AG04450 (cell line): Measurements from ENCODE around the gene LCN2. TPM values are rescaled to one million over a fixed set of nuclear protein-coding genes. Genes with fewer than 3 reads are reported as not detected.

Experiments
- CTCF ChIA-PET: fragments of 300-600, 350-600 bp; formaldehyde crosslinking; extraction: SDS; loops from one replicate; lab custom pipeline; 2022; ENCODE audit warnings: antibody characterized with exemption, inconsistent platforms; lab: Charles Lee
- POLR2A ChIA-PET: fragments of 350-600 bp; formaldehyde crosslinking; extraction: SDS; loops from one replicate; lab custom pipeline; 2021; ENCODE audit warnings: antibody characterized with exemption, inconsistent platforms; lab: Yijun Ruan, JAX
- DNase-seq: peaks from one replicate; pipeline ENCODE4 v3.0.0-alpha.2; 2011; ENCODE audit warnings: low read depth, low spot score
- H3K27ac ChIP-seq: one replicate; pipeline ENCODE4 v1.5.1; 2012; ENCODE audit warnings: low read depth, low read length, control low read depth
- H3K27me3 ChIP-seq: one replicate; pipeline ENCODE4 v1.6.0; 2012; ENCODE audit warnings: low read length; ENCODE audit not compliant: control insufficient read depth, insufficient read depth
- H3K4me3 ChIP-seq: 2 replicates; pipeline ENCODE4 v1.5.1; 2011; ENCODE audit warnings: mild to moderate bottlenecking, low read depth, low read length, control low read depth
- H3K9me3 ChIP-seq: 2 replicates; pipeline ENCODE4 v1.5.1; 2012; ENCODE audit warnings: low read length; ENCODE audit not compliant: control insufficient read depth, insufficient read depth
- polyA plus RNA-seq: library from polyadenylated mRNA; depleted of rRNA; stranded (reverse); fragments of >200 nt; gene quantifications from 2 replicates; pipeline ENCODE4 v1.2.3, GENCODE V29; 2011
- TF ChIP-seq, protein P1 (sequence below): IDR thresholded peaks from 2 replicates; pipeline ENCODE4 v1.5.1; 2011; ENCODE audit warnings: low read depth, low read length, control low read depth, inconsistent platforms

LCN2 gene
- polyA plus RNA-seq, 1 experiment, result not detected

DNA sequence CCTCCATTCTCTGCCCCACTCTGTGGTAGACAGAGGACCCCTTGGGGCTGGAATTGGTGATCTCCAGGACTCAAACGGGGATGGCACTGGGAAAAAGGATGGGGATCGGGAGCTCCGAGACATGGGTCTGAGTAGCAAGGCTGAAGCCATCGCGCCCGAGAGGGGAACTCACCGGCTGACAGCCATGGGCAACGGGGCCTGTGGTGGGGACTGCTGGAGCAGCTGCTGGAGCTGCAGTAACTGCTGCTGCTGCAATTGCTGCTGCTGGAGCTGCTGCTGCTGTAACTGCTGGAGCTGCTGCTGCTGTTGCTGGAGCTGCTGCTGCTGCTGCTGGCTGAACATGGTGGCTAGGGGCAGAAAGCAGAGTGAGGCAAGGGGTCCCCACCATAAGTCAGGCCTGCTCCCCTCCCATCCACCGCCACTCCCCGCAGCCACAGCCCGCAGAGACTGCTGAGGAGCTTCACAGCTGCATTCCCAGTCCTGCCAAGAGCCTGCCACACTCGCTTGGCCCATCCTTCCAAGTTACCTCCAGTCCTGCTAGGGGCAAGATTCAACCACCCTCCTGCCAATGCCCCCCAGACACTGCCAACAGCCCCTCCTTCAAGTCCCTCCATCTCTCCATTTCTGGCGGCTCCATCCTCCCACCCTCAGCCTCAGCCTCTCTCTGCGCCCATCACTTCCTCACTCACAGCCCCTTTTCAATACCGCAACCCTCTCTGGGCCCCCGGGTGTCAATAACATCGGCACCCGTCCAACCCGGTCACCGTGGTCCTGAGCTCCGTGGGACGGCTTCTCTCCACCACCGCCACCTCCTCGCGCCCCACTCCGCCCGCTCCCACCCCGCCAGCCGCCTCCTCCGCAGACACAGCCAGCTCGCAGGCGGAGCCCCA, 41.5 kb downstream of the LCN2 start:
- DNase-seq, result no peak
- no peaks in the 10 kb centered on the region for H3K9me3 ChIP-seq
- ChIA-PET CTCF (interaction anchor here (0.6 to 1.9 kb wide), 7 partner anchors 10 to 248 kb away, joined by 3 to 13 read pairs (median 7); no protein-coding TSS in a partner anchor), POLR2A (interaction anchor here (0.9 to 1.6 kb wide), 5 partner anchors 9 to 54 kb away, joined by 3 to 9 read pairs (median 3); no protein-coding TSS in a partner anchor)
- peak overlapping the region; percentile 83 for H3K4me3 ChIP-seq
- TF ChIP-seq, protein P1, sequence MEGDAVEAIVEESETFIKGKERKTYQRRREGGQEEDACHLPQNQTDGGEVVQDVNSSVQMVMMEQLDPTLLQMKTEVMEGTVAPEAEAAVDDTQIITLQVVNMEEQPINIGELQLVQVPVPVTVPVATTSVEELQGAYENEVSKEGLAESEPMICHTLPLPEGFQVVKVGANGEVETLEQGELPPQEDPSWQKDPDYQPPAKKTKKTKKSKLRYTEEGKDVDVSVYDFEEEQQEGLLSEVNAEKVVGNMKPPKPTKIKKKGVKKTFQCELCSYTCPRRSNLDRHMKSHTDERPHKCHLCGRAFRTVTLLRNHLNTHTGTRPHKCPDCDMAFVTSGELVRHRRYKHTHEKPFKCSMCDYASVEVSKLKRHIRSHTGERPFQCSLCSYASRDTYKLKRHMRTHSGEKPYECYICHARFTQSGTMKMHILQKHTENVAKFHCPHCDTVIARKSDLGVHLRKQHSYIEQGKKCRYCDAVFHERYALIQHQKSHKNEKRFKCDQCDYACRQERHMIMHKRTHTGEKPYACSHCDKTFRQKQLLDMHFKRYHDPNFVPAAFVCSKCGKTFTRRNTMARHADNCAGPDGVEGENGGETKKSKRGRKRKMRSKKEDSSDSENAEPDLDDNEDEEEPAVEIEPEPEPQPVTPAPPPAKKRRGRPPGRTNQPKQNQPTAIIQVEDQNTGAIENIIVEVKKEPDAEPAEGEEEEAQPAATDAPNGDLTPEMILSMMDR, result no peak
- H3K27ac ChIP-seq, result no peak overlapping the region
- H3K27me3 ChIP-seq, result no peaks in the 10 kb centered on the region

DNA sequence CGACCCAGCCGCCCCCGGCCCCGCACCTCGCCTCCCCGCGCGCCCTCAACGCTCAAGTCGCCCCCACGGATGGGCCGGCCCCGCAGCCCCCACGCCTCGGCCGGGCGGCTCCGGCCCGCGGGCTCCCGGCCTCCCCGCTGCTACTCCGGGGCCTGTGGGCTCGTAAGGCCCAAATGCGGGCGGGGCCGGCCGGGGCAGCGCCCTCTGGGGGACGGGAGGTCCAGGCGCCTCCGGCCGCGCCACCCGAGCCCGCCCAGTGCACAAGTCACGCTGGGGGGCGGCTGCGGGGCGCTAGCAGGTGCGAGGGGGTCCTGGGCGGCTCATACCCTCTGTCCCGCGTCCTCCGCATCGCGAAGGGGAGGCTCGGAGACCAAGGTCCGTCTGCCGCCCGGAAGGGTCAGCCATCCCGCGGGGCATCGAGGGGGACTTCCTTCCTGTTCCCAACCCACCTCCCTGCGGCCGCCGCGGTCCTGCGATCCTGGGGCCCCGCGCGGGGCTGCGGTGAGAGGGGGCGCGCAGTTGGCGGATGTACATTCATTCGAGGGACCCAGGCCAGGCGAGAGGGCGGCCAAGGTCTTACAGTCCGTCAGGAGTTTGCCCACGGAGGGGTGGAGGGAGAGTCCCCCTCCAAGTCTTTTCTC, 42.3 kb downstream of the LCN2 start, which contains the start of gene CIZ1:
Gene CIZ1, minus strand, starts transcription at position 167 of the 641 bp plus-strand sequence. CDS start 715 bp downstream, outside the sequence.
- Histone ChIP-seq H3K27me3 (no peaks in the 10 kb centered on the region), H3K9me3 (no peaks in the 10 kb centered on the region), H3K27ac (peak within 1 kb of the TSS; percentile 31), H3K4me3 (peak within 1 kb of the TSS; percentile 83)
- POLR2A ChIA-PET, result interaction anchor here (1.0 to 1.6 kb wide), 3 partner anchors 9 to 21 kb away, joined by 3 to 9 read pairs (median 4); no protein-coding TSS in a partner anchor
- TF ChIP-seq, protein P1, result peak; percentile 65
- CTCF ChIA-PET, result interaction anchor here (0.6 to 1.9 kb wide), 6 partner anchors 9 to 74 kb away, joined by 3 to 13 read pairs (median 8); no protein-coding TSS in a partner anchor
- DNase-seq, result no peak

DNA sequence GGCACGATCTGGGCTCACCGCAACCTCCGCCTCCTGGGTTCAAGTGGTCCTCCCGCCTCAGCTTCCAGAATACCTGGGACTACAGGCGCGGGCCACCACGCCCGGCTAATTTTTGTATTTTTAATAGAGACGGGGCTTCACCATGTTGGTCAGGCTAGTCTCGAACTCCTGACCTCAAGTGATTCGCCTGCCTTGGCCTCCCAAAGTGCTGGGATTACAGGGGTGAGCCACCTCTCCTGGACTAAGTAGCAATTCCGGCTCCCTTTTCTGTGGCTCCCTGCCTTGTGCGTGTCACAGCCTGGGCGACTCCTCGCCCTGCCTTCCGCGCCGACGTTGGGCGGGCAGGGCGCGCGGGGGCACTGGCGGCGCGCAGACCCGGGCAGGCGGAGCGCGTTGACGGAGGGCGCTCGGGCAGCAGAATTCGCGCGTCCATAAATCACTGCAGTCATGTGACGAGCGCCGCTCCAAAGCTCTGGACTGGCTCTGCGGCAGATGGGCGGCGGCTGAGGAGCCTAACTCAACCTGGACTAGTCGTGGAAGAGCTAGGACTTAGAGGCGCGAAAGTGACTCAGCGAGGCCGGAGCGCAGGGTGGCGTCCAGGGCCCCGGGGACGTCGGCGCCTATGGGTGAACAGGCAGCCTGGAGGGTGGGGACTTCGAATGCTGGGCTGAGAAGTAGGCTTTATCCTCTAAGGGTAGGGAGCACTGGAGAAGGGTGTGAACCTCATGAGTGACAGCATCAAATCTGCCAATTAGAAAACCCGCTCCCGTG, 43.5 kb downstream of the LCN2 start:
- DNase-seq, result no peak
- H3K4me3 ChIP-seq, result peak overlapping the region; percentile 34
- H3K27ac ChIP-seq, result no peak overlapping the region
- POLR2A ChIA-PET, result interaction anchor here (0.6 kb wide), 1 partner anchor 11 kb away, joined by 3 read pairs; no protein-coding TSS in a partner anchor
- TF ChIP-seq, protein P1, result no peak
- no peaks in the 10 kb centered on the region for H3K27me3 ChIP-seq
- no peaks in the 10 kb centered on the region for H3K9me3 ChIP-seq
- CTCF ChIA-PET, result interaction anchor here (1.3 kb wide), 1 partner anchor 62 kb away, joined by 4 read pairs; no protein-coding TSS in a partner anchor

DNA sequence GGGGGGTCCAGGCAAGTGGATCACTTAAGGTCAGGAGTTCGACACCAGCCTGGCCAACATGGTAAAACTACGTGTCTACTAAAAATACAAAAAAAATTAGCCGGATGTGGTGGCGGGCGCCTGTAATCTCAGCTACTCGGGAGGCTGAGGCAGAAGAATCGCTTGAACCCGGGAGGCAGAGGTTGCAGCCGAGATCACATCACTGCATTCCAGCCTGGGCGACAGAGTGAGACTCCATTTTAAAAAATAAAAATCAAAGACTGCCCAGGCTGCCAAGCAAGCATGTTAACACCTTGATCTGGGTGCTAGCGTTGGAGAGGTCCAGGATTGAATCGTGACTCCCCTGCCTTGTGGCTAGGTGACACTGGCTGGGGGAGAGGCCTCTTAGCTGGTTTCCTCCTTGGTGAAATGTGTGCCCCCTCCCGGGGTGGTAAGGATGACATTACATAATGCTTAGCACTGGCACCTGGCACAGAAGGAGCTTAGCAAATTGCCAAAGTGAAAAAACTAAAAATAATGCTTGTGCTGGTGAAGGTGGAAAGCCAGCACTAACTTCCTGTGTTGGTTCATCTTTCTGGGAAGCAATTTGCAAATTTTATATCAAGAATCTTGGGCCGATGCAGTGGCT, 44.3 kb downstream of the LCN2 start:
- no peak overlapping the region for H3K27ac ChIP-seq
- TF ChIP-seq, protein P1, result no peak
- DNase-seq, result no peak
- H3K27me3 ChIP-seq, result no peaks in the 10 kb centered on the region
- no peaks in the 10 kb centered on the region for H3K9me3 ChIP-seq
- ChIA-PET CTCF (interaction anchor here (1.3 to 1.4 kb wide), 2 partner anchors 62 to 76 kb away, joined by 3 to 4 read pairs; no protein-coding TSS in a partner anchor), POLR2A (interaction anchor here (0.6 kb wide), 1 partner anchor 10 kb away, joined by 3 read pairs; no protein-coding TSS in a partner anchor)
- H3K4me3 ChIP-seq, result no peak overlapping the region
